GM21825 (cell line): Measurements from ENCODE around the gene RASA3.
"Not testable (repeated sequence)": the region's sequence is repeated elsewhere in the genome, so short reads cannot be mapped to it uniquely, and the experiment has no call there.

Experiments used
- ATAC-seq: cut with Tn5 transposase; IDR thresholded peaks from one replicate; pipeline ENCODE4 v1.9.1; 2021; ENCODE audit warnings: mild to moderate bottlenecking, moderate library complexity; ENCODE audit not compliant: unreplicated experiment

RASA3 gene

GRCh38 chr13:114103801-114104654, 28.4 kb downstream of the RASA3 start:
- no peak for ATAC-seq

- not testable (repeated sequence) for ATAC-seq
These were observed 29.2 kb downstream of the RASA3 start for GRCh38 chr13:114103289-114103621.

- no peak for ATAC-seq
These were observed 29.7 kb downstream of the RASA3 start for GRCh38 chr13:114102521-114103288.

- ATAC-seq: no peak
These were observed 30.3 kb downstream of the RASA3 start for GRCh38 chr13:114102131-114102520.

- ATAC-seq: no peak
These were observed 30.9 kb downstream of the RASA3 start for GRCh38 chr13:114101358-114102130.

GRCh38 chr13:114100446-114101357, 31.7 kb downstream of the RASA3 start:
- ATAC-seq: no peak

- no peak for ATAC-seq
These were observed 32.4 kb downstream of the RASA3 start for GRCh38 chr13:114099918-114100445.

- ATAC-seq: no peak
These were observed 33.2 kb downstream of the RASA3 start for GRCh38 chr13:114099191-114099590.

- ATAC-seq: not testable (repeated sequence)
These were observed 33.8 kb downstream of the RASA3 start for GRCh38 chr13:114098689-114099056.

GRCh38 chr13:114097893-114098688, 34.3 kb downstream of the RASA3 start:
- ATAC-seq: no peak

- ATAC-seq: no peak
These were observed 35.1 kb downstream of the RASA3 start for GRCh38 chr13:114097212-114097892.

GRCh38 chr13:114096811-114097211, 35.6 kb downstream of the RASA3 start:
- ATAC-seq: no peak

- no peak for ATAC-seq
These were observed 36.4 kb downstream of the RASA3 start for GRCh38 chr13:114096031-114096485.

- no peak for ATAC-seq
These were observed 36.9 kb downstream of the RASA3 start for GRCh38 chr13:114095486-114095885.

GRCh38 chr13:114093118-114093517, 39.3 kb downstream of the RASA3 start:
- ATAC-seq: no peak

GRCh38 chr13:114092468-114092867, 40.0 kb downstream of the RASA3 start:
- ATAC-seq: no peak

GRCh38 chr13:114090476-114090875, 41.9 kb downstream of the RASA3 start:
- no peak for ATAC-seq

- no peak for ATAC-seq
These were observed 42.5 kb downstream of the RASA3 start for GRCh38 chr13:114089751-114090400.
